Stimulated activated CD4-positive, alpha-beta T cell treated with anti-CD3 and anti-CD28 coated beads, Interleukin-2, amount 100 ng/mL, for 48 hours (primary cell): ENCODE measurements around the gene AP1S2.
"Not testable (repeated sequence)": the region's sequence is repeated elsewhere in the genome, so short reads cannot be mapped to it uniquely, and the experiment has no call there.

Experiments used
- DNase-seq, 2 donors: peaks; one replicate each; pipeline ENCODE4 v3.0.0-alpha.2; 2020

Gene AP1S2

DNA sequence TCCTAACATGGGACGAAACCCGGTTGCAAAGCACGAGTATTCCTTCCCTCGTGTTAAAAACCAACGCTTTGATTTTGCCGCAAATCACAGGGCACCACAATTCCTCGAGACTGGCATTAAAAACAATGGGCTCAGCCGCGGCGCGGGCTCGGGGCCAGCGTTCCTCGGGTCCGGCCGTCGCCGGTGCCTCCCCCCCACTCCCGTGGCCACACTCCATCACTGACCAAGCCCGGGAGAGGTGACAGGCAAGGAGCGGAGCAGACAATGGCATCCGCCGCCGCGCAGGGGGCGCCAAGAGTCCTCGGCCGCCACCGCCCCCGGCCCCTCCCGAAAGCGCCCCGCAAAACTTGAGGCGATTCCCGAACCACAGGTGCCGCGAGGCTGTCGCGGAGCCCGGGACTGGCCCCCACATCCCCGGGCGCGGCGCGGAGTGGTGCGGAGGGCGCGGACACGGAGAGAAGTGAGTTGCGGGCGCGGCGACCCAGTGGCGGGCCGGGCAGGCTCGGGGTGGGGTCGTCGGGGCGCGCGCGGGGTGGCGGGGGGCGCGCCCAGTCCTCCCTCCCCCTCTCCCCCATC lies 445 bp downstream of the AP1S2 start:
- DNase-seq = peak; percentile 10 to 40

DNA sequence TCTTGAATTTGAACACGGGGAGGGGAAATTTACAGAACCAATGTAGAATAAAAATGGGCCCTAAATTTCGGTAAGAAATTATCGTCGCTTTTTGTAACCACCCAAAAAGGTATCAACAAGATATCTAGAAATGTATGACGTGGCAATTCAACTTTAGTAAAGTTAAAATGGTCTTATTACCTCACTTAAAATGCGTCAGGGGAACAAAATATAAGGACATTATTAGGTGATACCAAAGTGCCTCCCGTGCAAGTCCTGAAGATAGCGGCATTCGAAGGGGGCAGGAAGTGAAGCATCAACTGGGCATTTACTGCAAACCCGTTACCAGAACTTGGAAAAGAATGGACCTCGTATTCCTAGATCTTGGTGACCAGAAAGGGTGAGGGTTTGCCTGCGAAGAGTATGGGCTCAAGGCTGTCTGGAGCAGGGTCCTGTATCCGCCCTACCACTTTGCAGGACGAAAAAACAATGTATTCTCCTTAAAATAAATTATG lies 980 bp downstream of the AP1S2 start:
- no peak for DNase-seq

DNA sequence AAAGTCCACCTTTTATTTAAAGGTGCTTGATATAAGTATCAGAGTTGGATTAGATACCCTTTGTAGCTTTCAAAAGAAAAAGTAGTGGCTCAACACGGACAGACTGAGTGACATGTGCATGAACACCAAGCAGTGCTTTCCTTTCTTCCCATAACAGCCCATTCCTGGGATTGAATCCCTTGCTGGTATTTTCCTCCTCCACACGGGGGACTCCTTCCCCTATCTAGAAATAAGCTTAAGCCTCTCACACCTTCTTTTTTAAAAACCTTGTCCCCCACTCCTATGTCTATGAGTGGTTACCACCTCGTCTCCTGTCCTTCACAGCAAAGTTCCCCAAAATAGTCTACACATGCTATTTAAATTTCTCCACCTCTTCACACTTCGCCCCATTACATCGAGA lies 5.1 kb downstream of the AP1S2 start:
- DNase-seq = no peak

DNA sequence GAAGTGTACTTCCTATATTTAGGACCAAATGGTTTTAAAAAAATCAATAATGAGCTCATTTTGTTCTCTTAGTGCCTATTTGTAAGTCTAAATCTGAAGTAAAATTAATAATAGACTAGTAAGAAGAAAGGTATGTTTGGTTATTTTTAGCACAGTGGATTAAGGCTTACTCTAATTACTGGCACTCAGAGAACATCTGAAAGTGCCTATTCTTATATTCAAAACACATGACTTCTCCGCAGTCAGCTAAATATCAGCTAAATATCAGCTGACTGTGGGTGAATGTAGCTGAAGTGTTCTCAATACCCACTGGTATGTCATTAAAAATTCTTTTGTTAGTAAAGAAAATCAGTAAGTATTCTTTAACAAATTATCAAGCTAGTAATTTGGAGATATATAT lies 6.0 kb downstream of the AP1S2 start:
- no peak for DNase-seq

DNA sequence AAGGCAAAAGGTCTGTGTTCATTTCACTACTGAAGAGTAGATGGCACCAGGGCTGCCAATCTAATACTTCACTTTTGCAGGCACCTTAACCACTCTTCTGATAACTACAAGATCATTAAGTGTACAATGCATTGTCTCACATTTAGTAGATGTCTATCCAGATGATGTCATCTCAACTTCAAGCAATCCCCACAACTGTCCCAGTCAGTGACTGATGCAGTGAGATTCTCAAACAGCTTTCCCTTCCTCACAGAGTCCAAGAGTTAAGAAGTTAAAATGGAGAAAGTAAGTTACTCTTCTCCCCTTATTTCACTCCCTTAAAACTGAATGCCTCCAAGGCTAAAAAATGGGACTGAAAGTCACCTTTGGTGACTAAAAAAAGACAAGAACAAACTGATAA lies 10.7 kb downstream of the AP1S2 start:
- no peak for DNase-seq

DNA sequence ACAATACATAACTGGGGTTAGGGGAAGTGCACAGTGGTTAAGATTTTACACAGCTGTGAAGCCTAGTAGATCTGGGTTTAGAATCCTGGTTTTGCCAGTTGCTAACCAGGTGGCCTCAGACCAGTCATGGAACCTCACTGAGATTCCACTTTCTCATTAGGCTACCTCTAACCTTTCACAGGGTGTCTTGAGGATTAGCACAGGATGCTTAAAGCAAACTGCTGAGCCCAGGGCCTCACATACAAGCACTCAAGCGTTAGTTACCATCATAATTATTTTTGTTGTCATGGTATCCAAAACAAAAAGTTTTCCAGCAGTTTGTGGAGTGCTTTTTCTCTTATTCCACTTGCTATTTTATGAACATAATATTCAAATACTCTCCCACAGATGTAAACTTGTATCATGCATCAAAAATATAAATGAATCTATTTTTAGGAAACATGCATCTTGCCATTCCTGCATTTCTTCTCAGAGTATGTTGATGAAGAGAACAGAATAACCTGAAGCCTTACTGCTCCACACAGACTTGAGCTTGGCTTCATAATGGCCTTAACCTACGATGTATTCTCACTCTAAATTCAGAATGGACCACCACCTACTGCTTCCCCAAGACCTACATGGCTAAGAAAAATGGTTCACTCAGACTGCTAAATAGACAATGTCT lies 12.6 kb downstream of the AP1S2 start:
- no peak for DNase-seq

DNA sequence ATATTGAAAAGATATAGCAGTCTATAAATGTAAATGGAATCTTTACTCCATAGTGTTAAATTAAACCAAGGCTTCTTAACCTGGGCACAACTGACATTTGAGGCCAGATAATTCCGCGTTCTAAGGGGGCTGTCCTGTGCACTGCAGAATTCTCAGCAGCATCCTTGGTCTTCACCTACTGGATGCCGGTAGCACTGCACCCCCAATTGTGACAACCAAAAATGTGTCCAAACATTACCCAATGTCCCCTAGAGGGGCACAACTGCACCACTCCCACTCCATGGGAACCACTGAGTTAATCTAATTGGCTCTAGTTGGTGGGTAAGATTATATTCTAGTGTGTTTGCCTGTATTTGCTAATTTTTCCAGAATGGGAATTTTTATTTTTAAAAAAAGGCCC lies 16.6 kb downstream of the AP1S2 start:
- no peak for DNase-seq

DNA sequence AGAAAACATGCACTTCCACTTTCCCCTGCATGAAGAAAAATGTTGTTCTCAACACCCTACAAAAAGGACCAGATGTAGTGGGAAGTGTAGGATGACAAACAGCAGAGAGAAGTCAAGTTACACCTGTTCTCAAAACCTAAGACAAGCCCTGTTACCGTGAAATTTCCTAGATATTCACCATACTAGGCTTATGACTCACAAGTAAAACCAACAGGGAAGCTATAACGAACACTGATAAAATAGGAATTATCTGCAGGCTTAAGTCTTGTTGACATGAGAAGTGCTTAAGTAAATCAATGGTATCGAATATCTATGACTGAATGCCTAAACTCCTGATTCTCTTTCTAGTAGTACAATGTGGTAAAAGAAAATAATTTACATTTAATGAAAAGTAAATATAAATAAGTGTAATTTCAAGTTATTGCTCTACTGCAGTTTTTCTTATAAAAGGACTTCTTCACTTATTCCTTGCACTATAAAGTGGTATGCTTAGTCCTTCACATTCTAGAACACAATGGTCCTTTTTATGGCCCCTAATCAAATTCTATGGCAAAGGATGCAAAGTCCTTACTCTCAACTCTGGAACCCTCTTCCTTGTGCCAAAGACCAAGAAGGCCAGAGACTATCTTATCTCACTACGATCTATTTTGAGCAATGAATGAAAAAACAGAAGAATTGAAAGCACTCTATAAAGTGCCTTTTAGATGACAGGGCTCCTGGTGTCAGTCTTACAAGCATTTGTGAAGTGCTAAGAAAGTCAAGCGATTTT lies 19.6 kb downstream of the AP1S2 start:
- DNase-seq = no peak

DNA sequence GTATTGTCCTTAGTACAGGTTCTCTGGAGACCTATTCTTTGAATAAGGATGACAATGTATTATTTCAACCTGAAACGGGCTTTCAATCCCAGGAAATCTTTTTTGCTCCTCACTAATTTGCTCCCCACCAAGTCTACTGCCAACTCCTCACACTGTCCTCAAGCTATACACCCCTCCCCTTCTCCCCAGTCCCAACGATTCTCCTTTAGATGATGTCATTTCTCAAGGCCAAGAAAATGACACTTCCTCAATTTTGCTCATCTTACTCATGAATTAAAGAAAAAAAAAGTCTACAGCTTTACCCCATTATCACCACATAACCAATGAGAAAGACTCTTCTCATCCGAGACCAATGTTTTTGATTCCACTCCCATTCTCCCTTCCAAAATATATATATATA lies 20.6 kb downstream of the AP1S2 start:
- DNase-seq = no peak

DNA sequence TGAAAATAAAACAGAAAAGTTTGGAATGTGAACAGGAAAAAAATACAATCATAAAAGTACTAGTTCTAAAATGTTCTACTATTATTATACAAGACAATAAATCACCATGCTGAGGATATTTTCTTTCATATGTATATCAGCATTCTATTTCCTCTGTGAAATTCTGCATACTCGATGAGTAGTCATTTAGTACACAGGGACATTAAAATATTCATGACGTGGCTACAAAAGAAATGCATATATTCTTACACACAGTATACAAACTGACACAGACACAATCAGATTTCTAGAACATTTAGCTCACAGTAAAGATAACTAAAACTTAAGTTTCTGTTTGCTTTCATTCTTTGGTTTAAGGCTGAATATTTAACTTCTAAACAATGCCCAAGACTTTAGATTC lies 23.3 kb downstream of the AP1S2 start:
- not testable (repeated sequence) for DNase-seq

DNA sequence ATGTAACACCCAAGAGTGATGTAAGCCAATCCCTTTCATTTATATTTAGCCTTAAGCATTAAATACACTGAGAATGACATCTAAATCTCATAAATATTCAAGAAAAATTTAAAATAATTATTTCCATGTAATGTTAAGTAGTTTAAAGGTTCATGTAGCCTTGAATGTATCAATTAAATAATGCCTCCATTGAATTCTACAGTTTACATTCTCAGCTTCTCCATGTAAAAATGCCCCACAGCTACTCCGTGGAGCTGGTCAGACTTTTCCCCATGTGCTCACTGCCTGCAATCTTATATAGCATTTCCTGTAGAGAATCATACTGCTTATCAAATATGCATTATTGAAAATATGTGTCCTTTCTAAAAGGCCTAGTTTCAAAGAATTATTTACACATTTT lies 25.4 kb downstream of the AP1S2 start:
- DNase-seq = no peak

DNA sequence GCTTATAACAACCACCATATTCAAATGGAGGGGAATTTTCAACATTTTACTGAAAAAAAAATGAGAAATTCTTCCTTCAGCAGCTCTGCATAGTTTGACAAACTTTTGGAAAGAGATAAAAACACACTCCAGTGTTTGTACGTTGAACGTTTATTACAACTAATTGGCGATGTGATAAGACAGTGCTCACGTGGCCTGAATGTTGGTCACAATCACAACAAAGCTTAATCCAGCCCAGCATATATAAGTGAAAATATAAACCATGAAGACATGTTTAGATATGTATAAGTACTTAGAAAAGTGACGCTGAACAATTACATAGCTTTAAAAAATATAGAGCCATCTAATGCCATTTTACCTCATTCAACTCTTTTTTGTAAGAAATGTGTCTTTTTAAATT lies 28.7 kb downstream of the AP1S2 start:
- DNase-seq = no peak

DNA sequence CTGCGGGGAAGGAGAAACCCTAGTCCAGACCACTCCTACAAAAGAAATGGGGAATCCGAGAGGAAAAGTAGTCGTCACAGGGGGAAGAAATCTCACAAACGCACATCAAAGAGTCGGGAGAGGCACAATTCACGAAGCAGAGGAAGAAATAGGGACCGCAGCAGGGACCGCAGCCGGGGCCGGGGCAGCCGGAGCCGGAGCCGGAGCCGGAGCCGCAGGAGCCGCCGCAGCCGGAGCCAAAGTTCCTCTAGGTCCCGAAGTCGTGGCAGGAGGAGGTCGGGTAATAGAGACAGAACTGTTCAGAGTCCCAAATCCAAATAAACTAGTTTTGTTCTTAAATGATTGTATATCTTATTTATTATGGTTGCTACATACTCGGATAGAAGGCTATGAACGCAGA lies 31.7 kb downstream of the AP1S2 start:
- DNase-seq = no peak

DNA sequence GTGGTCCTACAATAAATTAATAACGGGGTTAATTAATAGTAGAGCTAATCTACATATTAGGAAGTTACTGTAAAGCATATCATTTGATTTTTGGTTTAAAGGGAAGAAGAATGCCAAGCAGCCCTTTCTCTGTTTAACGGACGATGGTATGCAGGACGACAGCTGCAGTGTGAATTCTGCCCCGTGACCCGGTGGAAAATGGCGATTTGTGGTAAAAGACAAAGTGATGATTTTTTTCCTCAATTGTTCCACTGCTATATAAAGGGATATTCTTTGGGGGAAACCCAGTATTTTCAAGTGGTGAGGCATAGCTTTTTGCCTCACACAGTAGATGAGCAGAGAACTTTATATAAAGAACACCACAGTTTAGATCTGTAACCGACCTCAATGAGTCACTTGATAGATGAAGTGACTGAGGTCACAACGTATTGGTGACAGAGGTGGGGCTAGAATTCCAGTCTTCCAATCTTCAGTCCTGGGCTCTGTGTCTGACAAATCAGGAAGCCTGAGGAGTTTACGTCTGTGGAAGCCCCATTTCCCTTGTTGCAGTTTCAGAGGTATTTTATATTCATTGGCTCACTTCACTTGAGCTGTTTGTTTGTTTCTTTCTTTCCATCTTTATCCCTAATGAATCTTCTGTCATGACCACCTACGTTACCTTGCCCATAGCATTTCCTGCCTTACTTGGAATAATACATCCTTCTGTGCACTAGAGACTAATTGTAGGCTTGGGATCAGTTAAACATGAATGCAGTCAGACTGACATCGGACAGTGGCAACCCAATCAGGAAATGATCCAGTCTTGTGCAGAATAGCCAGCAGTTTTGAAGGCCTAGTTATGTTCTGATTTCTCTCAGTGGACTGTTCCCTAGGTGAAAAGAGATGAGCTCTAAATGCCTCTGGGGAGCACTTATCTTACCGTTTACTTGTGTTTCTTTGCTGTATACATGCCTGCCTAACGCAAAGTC lies 34.2 kb downstream of the AP1S2 start:
- no peak for DNase-seq

DNA sequence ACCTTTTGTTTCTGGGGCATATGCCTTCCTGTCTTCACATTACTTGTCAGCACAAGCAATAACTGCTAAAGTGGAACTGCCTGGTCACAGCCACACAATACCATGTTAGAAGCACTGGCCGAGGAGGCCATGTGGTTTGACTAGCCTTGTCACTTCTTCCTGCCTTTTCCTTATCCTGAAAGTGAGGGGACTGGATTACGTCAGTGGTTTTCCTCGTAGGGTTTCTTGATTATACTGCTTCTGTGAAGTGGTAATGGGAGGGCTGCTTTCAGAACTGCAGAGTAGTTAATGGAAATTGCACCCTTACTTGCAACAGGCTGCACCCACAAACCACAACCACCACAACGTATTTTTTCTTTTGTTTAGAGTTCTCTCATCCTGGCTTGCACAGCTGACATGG lies 37.7 kb downstream of the AP1S2 start:
- DNase-seq = peak in 1 of 2 donors; percentile 12

DNA sequence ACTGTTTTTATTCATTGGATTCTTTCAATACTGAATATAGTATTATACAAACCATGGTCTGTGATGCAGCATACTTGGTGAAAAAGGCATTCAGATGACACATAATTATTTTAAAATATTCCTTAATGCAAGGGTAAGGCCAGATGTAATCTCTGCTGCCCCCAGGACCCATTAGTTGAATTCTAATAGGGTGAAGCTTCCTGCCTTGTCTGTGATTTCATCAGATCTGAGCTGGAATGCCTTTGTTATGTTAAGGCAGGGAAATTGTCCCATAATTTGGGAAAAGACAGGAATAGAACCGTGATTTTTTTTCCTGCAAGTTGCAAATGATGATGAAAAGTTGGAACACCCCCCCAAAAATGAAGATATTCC lies 38.2 kb downstream of the AP1S2 start:
- no peak for DNase-seq

DNA sequence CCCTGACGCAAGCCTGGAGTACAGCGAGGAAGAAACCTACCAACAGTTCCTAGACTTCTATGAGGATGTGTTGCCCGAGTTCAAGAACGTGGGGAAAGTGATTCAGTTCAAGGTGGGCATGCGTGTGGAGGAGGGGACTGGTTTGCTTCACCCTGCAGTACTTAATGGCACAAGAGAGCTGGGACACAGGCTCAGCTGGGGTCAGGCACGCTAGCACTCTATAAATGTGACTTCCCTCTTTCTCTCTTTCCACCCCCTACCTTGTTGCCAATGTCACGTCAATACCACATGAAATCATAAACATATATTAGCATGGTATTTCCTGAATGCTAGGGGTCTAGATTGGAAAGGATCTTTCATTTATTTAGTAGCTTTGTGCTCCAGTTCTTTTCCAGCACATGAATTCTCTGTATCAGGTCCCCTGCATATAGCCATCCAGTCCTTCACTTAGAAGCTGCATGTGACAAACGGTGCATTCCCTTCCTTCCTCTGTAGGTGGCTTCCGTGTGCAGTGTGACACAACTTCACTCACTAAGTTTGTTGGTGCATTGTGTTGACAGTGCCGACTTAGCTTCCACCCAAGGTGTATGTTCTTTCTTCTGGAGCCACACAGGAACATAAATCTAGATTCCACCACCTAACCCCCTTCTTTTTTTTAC lies 38.7 kb downstream of the AP1S2 start:
- peak in 1 of 2 donors; percentile 7 for DNase-seq

DNA sequence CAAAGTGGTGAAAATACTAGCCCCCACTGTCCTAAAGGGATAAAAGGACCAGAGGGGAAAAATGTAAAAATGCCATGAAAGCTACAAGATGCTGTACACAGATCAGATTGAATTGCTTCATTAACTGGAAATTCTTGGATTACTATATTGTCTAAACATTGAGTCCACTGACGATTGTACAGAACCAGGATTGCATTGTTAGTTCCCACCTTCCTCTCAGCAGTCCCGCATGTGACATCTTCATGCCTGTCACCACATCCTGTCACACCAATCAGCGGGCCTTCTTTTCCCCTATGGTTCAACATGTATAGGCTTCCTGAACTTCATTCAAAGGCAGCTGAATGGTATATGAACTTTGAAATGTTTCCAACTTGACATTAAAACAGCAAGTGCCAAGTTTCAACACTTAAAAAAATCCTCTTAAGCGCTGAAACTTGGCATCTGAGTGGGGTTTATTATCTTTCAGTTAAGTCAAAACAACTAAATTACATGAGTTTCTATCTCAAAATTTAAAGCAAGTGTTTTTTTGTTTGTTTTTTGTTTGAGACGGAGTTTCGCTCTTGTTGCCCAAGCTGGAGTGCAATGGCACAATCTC lies 39.7 kb downstream of the AP1S2 start:
- no peak for DNase-seq

DNA sequence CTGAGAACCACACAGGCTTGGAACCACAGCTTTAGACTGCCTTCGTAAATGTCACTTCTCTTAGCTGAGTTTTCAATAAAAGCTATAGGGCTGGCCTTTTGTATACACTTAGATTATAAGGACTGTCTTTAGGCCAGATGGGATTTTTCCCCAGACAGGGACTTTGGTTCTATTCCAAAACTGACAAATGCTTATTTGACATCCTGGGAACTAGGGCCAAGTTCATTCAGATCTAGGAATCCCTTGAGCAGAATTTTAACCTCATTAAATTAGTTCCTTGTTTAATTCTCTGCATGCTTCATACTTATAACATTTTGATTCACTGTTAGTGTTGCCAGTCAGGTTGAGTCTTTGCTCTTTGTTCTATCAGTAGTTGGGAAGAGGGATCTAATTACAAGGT lies 41.2 kb downstream of the AP1S2 start:
- DNase-seq = no peak

DNA sequence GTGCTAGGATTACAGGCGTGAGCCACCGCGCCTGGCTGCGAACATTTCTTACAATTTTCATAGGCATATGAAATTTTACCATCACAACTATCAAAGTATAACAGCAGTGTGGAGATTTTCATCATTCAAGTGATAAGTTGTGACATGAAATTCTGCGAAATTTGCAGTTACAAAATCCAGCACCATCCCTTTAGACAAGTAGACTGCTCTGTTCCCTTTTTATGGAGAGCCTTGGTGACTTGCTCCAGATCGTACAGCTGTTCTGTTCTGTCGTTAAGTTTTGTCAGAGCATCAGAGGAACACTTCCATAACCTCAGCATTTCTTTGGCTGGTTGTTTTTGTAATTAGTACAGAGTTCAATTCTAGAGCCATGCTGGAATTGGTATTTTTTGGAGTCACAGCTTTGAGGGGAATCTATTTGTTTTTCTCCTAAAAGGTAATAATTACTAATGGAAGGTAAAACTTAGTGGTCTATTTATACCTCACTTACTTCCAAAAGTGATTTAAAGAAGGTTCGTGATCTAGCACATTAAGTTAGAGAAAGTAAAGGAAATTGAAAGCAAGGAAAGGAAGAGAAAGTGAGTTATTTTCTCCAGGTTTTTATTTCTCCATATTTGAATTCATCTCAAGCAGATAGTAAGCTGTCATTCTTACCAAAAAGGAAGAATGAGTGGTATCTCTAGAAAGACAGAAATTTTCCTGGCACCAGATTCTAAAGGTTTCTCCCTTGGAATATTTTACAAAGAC lies 42.2 kb downstream of the AP1S2 start:
- DNase-seq = no peak

DNA sequence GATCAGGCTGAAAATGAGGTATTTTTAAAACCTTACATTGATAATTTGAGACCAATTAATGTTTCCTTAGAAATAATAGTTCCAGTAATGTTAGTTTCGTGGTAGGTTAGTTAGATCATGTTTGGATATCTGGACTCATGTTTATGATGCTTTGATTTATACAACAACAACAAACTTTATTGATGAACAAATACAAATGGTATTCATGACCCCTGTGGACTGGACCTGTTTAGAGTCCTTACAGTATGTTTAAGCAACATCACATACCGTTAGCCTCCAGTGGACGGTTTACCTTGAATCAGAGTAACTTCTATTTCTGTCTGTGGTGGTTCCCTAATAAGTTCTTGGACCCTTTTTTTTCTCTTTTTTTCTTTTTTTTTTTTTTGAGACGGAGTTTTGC lies 46.4 kb downstream of the AP1S2 start:
- DNase-seq = no peak
